HG03095 (cell line): ENCODE results near the gene PRDM10.

Source experiments
- ATAC-seq: cut with Tn5 transposase; IDR thresholded peaks from one replicate; pipeline ENCODE4 v1.9.1; 2021; ENCODE audit warnings: moderate library complexity; ENCODE audit not compliant: unreplicated experiment

The PRDM10 gene

GRCh38 chr11:129946965-129947364, 55.7 kb downstream of the PRDM10 start:
- ATAC-seq: no peak

DNA sequence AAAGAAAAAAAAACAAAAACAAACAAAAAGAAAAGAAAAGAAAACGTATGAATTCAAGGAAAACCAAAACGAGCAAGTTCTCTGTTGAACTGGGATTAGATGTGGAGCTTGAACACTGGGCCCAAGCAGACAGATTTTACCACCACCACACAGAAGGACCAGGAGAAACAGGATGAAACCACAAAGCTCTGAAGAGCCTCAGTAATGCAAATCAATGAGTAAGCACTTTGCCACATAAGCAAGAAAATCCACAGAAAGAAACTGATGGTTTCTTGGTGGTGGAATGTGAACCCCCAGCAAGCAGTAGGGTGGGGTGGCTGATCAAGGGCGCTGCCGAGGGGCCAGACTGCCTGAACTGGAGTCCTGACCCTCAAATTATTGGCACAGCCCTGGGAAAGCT, 56.4 kb downstream of the PRDM10 start:
- no peak for ATAC-seq

GRCh38 chr11:129945373-129945772, 57.3 kb downstream of the PRDM10 start:
- ATAC-seq: no peak

GRCh38 chr11:129944696-129945095, 57.9 kb downstream of the PRDM10 start:
- ATAC-seq: no peak

GRCh38 chr11:129943036-129943435, 59.6 kb downstream of the PRDM10 start:
- no peak for ATAC-seq

- no peak for ATAC-seq
These were observed 63.1 kb downstream of the PRDM10 start for GRCh38 chr11:129939510-129939909.

- no peak for ATAC-seq
These were observed 63.9 kb downstream of the PRDM10 start for GRCh38 chr11:129938764-129939163.

GRCh38 chr11:129937592-129938238, 64.9 kb downstream of the PRDM10 start:
- no peak for ATAC-seq

DNA sequence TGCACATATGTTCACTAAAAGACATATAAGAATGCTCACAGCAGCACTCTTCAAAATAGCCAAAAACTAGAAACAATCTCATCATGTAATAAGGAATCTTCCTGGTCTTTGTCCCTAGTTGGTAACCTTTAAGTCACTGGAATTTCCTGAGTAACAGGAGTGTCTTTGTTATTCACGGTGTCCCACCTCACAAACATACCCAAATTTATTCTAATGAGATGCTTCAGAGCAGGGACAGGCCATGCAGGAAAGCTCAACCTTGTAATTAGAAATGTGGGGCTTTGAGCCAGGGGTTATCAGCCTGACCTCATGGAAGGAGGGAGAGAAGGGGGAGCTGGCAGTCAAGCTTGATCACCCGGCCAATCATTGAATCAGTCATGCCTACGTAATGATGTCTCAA, 66.9 kb downstream of the PRDM10 start:
- no peak for ATAC-seq

GRCh38 chr11:129933891-129934290, 68.7 kb downstream of the PRDM10 start:
- no peak for ATAC-seq

- no peak for ATAC-seq
These were observed 69.4 kb downstream of the PRDM10 start for GRCh38 chr11:129933262-129933661.

- no peak for ATAC-seq
These were observed 70.1 kb downstream of the PRDM10 start for GRCh38 chr11:129932381-129933067.

DNA sequence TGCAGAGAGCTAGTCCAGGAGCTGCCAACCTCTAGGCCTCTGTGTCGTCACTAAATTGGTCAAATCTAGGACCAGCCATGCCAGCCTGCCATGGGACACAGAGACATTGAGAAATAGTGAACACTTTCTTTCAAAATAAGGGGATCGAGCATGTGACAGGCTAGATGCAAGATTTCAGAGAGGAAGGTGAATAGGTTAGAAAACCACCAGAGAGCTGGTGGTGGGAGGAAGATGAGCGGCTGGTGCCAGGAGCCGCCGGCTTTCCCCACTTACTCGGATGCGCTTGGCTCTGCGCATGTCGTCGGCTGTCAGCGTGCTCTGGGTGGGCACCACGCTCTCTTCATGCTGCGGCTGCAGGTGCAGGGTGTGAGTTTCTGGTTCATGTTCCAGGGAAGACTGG, 71.9 kb downstream of the PRDM10 start:
- ATAC-seq: no peak

DNA sequence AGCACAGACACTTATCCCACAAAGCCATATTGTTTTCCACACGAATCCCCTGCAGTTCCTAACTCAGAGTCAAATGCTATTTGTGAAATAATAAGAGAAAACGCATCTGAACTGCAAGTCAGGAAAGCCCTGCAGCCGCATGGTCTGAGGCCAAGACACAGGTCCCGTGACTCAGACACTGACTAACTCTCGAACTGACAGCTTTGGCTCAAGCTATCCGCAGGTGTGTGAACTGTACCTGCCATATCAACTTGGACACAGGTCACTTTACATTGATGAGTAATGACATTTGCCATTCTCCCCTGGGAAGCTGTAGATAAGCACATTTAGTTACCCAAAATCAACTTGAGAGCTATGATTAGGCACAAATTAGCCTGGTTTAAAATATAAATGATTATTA, 72.3 kb downstream of the PRDM10 start:
- no peak for ATAC-seq

DNA sequence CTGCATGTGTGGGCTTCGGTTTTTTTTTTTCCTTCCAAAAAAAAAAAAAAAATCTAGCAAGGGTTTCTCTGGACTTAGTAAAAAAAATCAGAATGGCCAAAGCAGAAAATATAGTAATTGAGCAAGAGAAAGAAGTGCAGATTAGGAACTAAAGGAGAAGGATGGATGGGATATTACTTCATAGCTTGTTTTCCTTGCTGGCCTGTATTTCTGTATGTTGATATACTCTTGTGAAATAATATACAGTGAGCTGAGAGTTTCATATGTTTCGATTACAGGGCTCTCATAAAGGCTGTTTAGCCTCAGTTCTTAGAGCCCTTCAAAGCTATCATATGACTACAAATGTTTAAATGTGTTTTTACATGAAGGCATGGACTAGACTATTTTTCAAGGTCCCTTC, 72.9 kb downstream of the PRDM10 start:
- ATAC-seq: no peak

DNA sequence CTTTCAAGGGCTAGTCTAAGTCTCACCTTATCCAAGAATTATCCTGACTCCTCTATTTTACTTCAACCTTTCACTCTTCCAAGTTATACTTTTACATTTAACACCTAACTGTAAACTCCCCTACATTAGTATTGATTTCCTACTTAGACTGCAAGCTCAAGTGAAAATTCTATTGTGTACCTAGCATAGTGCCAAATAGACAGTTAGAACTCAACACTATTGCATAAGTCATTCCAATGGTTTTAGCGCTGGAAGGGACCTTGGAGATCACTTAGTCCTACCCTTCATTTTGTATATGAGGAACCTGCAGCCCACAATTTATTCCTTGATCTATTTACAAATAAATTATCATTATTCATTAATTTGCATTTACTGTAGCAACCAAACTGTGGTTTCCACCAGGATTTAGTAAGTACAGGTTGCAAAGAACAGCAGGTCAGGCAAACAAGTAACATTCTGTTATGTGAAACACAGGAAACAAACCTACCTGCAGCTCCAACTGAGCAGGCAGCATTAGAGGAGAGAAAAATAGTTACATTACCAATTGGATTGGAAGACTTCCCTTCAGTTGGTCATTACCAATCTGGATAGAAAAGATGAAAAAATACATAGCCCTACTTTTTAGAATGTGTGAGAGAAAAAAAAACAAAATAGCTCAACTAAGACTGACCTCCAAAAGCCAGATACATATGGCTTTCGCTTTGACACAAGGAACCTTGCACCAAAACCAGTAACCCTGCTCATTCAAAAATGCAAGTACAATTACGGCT, 73.5 kb downstream of the PRDM10 start:
- ATAC-seq: no peak

DNA sequence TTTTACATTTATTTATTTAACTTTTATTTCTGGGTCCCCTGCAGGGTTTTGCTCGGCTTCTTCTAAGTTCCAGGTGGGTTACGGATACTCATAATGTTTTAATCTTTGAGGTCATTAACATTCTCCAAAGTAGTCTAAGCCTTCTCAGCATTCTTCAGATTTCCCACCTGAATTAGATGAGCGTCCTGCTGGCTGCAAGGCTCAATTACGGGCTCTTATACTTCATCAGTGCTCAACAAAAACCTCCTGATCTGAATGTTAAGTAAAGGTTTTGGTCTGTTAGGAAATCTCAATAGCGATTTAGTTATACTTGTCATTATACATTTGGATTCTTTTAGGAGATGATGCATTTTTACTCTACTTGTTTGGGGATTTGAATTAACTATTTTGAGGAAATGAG, 80.0 kb downstream of the PRDM10 start:
- no peak for ATAC-seq

DNA sequence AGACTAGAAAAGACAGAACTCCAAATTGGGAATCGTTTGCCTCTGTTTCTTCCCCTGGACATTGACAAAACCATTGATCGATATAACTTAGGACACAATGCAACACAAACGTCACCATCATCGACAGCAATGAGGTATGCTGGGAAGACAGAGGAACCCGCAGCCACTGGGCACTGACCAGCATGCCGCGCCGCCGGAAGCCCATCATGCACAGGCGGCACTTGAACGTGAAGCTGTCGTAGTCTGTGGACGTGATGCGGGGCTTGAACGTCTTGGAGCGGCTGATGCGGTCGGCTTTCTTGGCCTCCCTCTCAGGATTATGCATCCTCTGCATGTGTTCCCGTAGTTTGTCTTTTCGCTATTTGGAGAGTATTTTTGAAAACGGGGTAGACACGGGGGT, 84.3 kb downstream of the PRDM10 start:
- no peak for ATAC-seq

DNA sequence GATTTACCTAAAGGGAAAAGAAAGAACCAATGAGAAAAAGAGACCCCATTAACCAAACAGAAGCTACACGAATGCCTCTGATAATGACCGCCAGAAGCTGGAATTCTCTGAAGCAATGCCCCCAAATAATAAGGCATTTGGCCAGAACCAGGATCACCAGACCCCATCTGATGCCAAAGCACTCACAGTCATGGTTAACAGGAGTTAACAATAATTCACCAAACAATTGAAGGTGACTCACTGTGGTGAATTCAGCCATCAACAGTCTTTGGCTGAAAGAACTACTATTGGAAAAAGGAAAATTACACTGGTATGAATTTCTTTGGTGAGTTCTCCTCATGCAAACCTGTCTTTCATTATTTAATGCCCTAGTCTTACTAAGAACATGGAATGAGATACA, 85.4 kb downstream of the PRDM10 start:
- no peak for ATAC-seq

DNA sequence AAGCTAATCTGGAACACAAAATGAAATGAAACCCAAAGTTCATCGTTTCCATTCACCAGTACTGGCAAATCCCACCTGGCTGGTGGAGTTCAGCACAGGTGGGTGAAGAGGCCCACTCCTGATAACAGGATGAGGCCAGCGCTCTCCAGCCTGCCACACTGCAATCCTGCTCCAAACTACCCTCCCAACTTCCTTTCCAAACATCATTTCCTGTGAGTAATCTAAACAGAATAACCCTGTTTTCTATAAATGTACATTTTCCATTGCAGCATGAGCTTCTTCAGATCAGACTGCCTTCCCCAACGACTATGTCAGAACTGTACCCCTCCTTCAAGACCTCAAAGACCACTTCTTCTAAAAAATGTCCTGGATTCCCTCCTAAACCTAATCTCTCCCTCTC, 91.3 kb downstream of the PRDM10 start:
- ATAC-seq: no peak

- ATAC-seq: no peak
These were observed 92.3 kb downstream of the PRDM10 start for GRCh38 chr11:129910360-129910759.

DNA sequence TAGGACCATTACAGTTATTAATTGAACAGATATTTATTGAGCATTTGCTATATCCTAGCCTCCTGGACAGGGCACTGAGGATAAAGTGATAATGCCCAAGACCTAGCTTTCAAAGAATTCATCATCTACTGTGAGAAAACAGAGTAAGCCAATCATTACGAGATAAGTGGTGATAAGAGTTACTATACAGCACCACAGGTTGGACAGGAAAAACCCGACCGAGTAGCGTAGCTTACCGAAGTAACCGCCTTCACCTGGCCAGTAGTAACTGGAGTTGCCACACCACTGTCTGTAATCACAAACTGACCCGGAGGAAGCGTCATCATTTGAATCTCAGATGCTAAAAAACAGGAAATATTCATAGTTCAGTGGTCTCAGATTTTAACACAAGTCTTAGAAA, 97.2 kb downstream of the PRDM10 start:
- no peak for ATAC-seq
